ENCODE data around the gene SEC14L5.
A peak's percentile ranks its signal among the peaks of the same experiment; 100 is the strongest.

Gene SEC14L5

GRCh38 chr16:5008311-5008731 is 50.2 kb downstream of the SEC14L5 start:
- no peak overlapping the region for H3K4me3 ChIP-seq (ENCODE audit: low read depth, low read length)

GRCh38 chr16:5010576-5011329 is 52.6 kb downstream of the SEC14L5 start:
- H3K4me3 ChIP-seq (ENCODE audit: low read depth, low read length) = no peak overlapping the region

- H3K4me3 ChIP-seq (ENCODE audit: low read depth, low read length) = no peak overlapping the region
These were observed 53.5 kb downstream of the SEC14L5 start for GRCh38 chr16:5011637-5012036.

- H3K4me3 ChIP-seq (ENCODE audit: low read depth, low read length) = no peak overlapping the region
These were observed 54.8 kb downstream of the SEC14L5 start for GRCh38 chr16:5012887-5013286.

GRCh38 chr16:5015351-5015750 is 57.2 kb downstream of the SEC14L5 start:
- no peak overlapping the region for H3K4me3 ChIP-seq (ENCODE audit: low read depth, low read length)

- H3K4me3 ChIP-seq (ENCODE audit: low read depth, low read length) = no peak overlapping the region
These were observed 57.8 kb downstream of the SEC14L5 start for GRCh38 chr16:5015887-5016286.

GRCh38 chr16:5016967-5017677 is 59.0 kb downstream of the SEC14L5 start:
- H3K4me3 ChIP-seq (ENCODE audit: low read depth, low read length) = no peak overlapping the region

- H3K4me3 ChIP-seq (ENCODE audit: low read depth, low read length) = no peak overlapping the region
These were observed 59.5 kb downstream of the SEC14L5 start for GRCh38 chr16:5017678-5017969.

- no peak overlapping the region for H3K4me3 ChIP-seq (ENCODE audit: low read depth, low read length)
These were observed 60.7 kb downstream of the SEC14L5 start for GRCh38 chr16:5018793-5019192.

- H3K4me3 ChIP-seq (ENCODE audit: low read depth, low read length) = no peak overlapping the region
These were observed 61.6 kb downstream of the SEC14L5 start for GRCh38 chr16:5019775-5020174.

GRCh38 chr16:5020551-5020950 is 62.4 kb downstream of the SEC14L5 start:
- H3K4me3 ChIP-seq (ENCODE audit: low read depth, low read length) = no peak overlapping the region

GRCh38 chr16:5022521-5022920 is 64.4 kb downstream of the SEC14L5 start:
- no peak overlapping the region for H3K4me3 ChIP-seq (ENCODE audit: low read depth, low read length)

GRCh38 chr16:5024632-5025031 is 66.5 kb downstream of the SEC14L5 start:
- no peak overlapping the region for H3K4me3 ChIP-seq (ENCODE audit: low read depth, low read length)

- no peak overlapping the region for H3K4me3 ChIP-seq (ENCODE audit: low read depth, low read length)
These were observed 67.1 kb downstream of the SEC14L5 start for GRCh38 chr16:5025171-5025632.

GRCh38 chr16:5026664-5027063 is 68.5 kb downstream of the SEC14L5 start:
- H3K4me3 ChIP-seq (ENCODE audit: low read depth, low read length) = no peak overlapping the region

GRCh38 chr16:5027086-5027485 is 69.0 kb downstream of the SEC14L5 start:
- no peak overlapping the region for H3K4me3 ChIP-seq (ENCODE audit: low read depth, low read length)

GRCh38 chr16:5027575-5028235 is 69.6 kb downstream of the SEC14L5 start:
- no peak overlapping the region for H3K4me3 ChIP-seq (ENCODE audit: low read depth, low read length)

- no peak overlapping the region for H3K4me3 ChIP-seq (ENCODE audit: low read depth, low read length)
These were observed 70.9 kb downstream of the SEC14L5 start for GRCh38 chr16:5028950-5029475.

GRCh38 chr16:5030251-5030870 is 72.2 kb downstream of the SEC14L5 start:
- H3K4me3 ChIP-seq (ENCODE audit: low read depth, low read length) = no peak overlapping the region

GRCh38 chr16:5031601-5032000 is 73.5 kb downstream of the SEC14L5 start:
- H3K4me3 ChIP-seq (ENCODE audit: low read depth, low read length) = no peak overlapping the region

GRCh38 chr16:5032748-5033167 is 74.6 kb downstream of the SEC14L5 start:
- peak overlapping the region; percentile 92 for H3K4me3 ChIP-seq (ENCODE audit: low read depth, low read length)
